ENCODE measurements around the gene PREX1.

GRCh38 chr20:48607544-48607865, 220.3 kb downstream of the PREX1 start:
- TF ChIP-seq SUZ12 (IDR thresholded peaks at IDR 0.05; ENCODE audit: extremely low read depth, insufficient read depth, insufficient read length) (no peak), YY1 (IDR thresholded peaks at IDR 0.05; ENCODE audit: insufficient read depth, insufficient read length) (no peak), ZNF274 (IDR thresholded peaks at IDR 0.05; ENCODE audit: low read depth, low read length) (no peak)

All from NT2/D1 (cell line).